IMR-90 (cell line): ENCODE data around the gene PSORS1C2.

Experiments
- BHLHE40 ChIP-seq: fragments of 150-350 bp; IDR thresholded peaks from 2 replicates; pipeline ENCODE4 v1.6.1; 2016; ENCODE audit warnings: mild to moderate bottlenecking, low read depth, low read length
- CEBPB ChIP-seq: IDR thresholded peaks from 2 replicates; pipeline ENCODE4 v1.6.1; 2012; ENCODE audit warnings: low read depth, low read length, improper control_type of control experiment
- CHD1 ChIP-seq: IDR thresholded peaks from 2 replicates; pipeline ENCODE4 v1.6.1; 2012; ENCODE audit warnings: low read depth, low read length, improper control_type of control experiment
- MAFK ChIP-seq: IDR thresholded peaks from 2 replicates; pipeline ENCODE4 v1.6.1; 2012; ENCODE audit warnings: low read depth, low read length, improper control_type of control experiment
- MXI1 ChIP-seq: IDR thresholded peaks from 2 replicates; pipeline ENCODE4 v1.6.1; 2012; ENCODE audit warnings: low read depth, mild to moderate bottlenecking, low read length, moderate library complexity, borderline replicate concordance
- POLR2A ChIP-seq: IDR thresholded peaks from 2 replicates; pipeline ENCODE4 v1.6.1; 2012; ENCODE audit warnings: mild to moderate bottlenecking, low read depth, low read length
- RAD21 ChIP-seq: IDR thresholded peaks from 2 replicates; pipeline ENCODE4 v1.6.1; 2012; ENCODE audit warnings: low read length, improper control_type of control experiment
- RCOR1 ChIP-seq: IDR thresholded peaks from 2 replicates; pipeline ENCODE4 v1.6.1; 2012; ENCODE audit warnings: mild to moderate bottlenecking, low read length, improper control_type of control experiment; ENCODE audit not compliant: insufficient replicate concordance
- RFX5 ChIP-seq: IDR thresholded peaks from 2 replicates; pipeline ENCODE4 v1.8.0; 2012; ENCODE audit warnings: low read depth, mild to moderate bottlenecking, low read length, moderate library complexity
- SMC3 ChIP-seq: fragments of 150-350 bp; IDR thresholded peaks from 2 replicates; pipeline ENCODE4 v1.6.1; 2016; ENCODE audit warnings: low read depth, mild to moderate bottlenecking, antibody characterized with exemption, low read length, moderate library complexity
- TF ChIP-seq, protein P1 (sequence below): fragments of 150-350 bp; IDR thresholded peaks from 2 replicates; pipeline ENCODE4 v1.6.1; 2017; ENCODE audit warnings: mild to moderate bottlenecking, antibody characterized with exemption, low read length, low read depth
- TF ChIP-seq, protein P2 (sequence below): conservative IDR thresholded peaks from 2 replicates; pipeline ENCODE4 v1.5.1; 2012; ENCODE audit warnings: mild to moderate bottlenecking, low read depth, low read length, improper control_type of control experiment
- TF ChIP-seq, protein P3 (sequence below): fragments of 150-350 bp; IDR thresholded peaks from 2 replicates; pipeline ENCODE4 v1.6.1; 2016; ENCODE audit warnings: low read depth, mild to moderate bottlenecking, low read length, moderate library complexity, borderline replicate concordance

DNA sequence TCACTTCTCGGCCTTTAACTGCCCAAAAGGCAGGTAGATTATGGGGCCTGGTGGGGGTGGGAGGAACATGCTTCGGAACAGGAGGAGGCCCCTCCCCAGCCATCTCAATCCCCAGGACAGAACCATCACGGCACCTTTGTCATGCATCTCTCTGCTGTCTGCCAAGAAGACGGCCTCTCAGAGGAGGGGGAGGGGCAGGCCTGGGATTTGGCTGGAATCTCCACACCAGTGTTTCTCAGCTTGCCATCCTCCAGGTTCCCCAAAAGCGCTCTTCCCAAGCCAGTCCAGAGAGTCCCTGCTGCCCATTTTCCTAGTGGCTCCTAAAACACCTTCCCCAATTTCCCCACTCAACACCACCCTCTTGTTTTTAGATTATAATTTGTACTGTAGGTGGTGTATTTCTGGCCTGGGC is 34.1 kb upstream of the PSORS1C2 start:
- TF ChIP-seq, protein P1, sequence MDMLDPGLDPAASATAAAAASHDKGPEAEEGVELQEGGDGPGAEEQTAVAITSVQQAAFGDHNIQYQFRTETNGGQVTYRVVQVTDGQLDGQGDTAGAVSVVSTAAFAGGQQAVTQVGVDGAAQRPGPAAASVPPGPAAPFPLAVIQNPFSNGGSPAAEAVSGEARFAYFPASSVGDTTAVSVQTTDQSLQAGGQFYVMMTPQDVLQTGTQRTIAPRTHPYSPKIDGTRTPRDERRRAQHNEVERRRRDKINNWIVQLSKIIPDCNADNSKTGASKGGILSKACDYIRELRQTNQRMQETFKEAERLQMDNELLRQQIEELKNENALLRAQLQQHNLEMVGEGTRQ: no peak
- TF ChIP-seq, protein P2, sequence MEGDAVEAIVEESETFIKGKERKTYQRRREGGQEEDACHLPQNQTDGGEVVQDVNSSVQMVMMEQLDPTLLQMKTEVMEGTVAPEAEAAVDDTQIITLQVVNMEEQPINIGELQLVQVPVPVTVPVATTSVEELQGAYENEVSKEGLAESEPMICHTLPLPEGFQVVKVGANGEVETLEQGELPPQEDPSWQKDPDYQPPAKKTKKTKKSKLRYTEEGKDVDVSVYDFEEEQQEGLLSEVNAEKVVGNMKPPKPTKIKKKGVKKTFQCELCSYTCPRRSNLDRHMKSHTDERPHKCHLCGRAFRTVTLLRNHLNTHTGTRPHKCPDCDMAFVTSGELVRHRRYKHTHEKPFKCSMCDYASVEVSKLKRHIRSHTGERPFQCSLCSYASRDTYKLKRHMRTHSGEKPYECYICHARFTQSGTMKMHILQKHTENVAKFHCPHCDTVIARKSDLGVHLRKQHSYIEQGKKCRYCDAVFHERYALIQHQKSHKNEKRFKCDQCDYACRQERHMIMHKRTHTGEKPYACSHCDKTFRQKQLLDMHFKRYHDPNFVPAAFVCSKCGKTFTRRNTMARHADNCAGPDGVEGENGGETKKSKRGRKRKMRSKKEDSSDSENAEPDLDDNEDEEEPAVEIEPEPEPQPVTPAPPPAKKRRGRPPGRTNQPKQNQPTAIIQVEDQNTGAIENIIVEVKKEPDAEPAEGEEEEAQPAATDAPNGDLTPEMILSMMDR: no peak
- TF ChIP-seq POLR2A: no peak
- TF ChIP-seq MXI1: no peak
- no peak for TF ChIP-seq MAFK
- TF ChIP-seq, protein P3, sequence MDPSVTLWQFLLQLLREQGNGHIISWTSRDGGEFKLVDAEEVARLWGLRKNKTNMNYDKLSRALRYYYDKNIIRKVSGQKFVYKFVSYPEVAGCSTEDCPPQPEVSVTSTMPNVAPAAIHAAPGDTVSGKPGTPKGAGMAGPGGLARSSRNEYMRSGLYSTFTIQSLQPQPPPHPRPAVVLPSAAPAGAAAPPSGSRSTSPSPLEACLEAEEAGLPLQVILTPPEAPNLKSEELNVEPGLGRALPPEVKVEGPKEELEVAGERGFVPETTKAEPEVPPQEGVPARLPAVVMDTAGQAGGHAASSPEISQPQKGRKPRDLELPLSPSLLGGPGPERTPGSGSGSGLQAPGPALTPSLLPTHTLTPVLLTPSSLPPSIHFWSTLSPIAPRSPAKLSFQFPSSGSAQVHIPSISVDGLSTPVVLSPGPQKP: no peak
- TF ChIP-seq RFX5: no peak
- TF ChIP-seq RAD21: no peak
- no peak for TF ChIP-seq SMC3
- no peak for TF ChIP-seq CHD1
- TF ChIP-seq BHLHE40: no peak
- TF ChIP-seq CEBPB: no peak
- TF ChIP-seq RCOR1: no peak
